NCI-H1092 (cell line): ENCODE data around the gene CES3.
A peak's percentile ranks its signal among the peaks of the same experiment; 100 is the strongest.
"Not testable (repeated sequence)": the region's sequence is repeated elsewhere in the genome, so short reads cannot be mapped to it uniquely, and the experiment has no call there.

ENCODE experiments used
- DNase-seq: peaks from one replicate; lab custom pipeline; 2025; lab: John Stamatoyannopoulos, UW

Gene CES3

DNA sequence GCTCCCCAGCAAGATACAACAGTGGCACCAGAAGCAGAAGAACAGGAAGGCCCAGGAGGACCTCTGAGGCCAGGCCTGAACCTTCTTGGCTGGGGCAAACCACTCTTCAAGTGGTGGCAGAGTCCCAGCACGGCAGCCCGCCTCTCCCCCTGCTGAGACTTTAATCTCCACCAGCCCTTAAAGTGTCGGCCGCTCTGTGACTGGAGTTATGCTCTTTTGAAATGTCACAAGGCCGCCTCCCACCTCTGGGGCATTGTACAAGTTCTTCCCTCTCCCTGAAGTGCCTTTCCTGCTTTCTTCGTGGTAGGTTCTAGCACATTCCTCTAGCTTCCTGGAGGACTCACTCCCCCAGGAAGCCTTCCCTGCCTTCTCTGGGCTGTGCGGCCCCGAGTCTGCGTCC, 11.9 kb downstream of the CES3 start:
- DNase-seq, result no peak

DNA sequence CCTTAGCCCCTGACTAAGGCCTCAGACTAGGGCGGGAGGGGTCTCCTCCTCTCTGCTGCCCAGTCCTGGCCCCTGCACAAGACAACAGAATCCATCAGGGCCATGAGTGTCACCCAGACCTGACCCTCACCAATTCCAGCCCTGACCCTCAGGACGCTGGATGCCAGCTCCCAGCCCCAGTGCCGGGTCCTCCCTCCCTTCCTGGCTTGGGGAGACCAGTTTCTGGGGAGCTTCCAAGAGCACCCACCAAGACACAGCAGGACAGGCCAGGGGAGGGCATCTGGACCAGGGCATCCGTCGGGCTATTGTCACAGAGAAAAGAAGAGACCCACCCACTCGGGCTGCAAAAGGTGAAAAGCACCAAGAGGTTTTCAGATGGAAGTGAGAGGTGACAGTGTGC, 12.7 kb downstream of the CES3 start:
- DNase-seq, result no peak

DNA sequence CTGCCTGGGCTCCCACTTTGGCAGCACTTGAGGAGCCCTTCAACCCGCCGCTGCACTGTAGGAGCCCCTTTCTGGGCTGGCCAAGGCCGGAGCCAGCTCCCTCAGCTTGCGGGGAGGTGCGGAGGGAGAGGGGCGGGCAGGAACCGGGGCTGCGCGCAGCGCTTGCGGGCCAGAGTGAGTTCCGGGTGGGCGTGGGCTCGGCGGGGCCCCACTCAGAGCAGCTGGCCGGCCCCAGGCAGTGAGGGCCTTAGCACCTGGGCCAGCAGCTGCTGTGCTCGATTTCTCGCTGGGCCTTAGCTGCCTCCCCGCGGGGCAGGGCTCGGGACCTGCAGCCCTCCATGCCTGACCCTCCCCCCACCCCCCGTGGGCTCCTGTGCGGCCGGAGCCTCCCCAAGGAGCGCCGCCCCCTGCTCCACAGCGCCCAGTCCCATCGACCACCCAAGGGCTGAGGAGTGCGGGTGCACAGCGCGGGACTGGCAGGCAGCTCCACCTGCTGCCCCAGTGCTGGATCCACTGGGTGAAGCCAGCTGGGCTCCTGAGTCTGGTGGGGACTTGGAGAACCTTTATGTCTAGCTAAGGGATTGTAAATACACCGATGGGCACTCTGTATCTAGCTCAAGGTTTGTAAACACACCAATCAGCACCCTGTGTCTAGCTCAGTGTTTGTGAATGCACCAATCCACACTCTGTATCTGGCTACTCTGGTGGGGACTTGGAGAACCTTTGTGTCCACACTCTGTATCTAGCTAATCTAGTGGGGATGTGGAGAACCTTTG, 13.3 kb downstream of the CES3 start:
- DNase-seq, result not testable (repeated sequence)

DNA sequence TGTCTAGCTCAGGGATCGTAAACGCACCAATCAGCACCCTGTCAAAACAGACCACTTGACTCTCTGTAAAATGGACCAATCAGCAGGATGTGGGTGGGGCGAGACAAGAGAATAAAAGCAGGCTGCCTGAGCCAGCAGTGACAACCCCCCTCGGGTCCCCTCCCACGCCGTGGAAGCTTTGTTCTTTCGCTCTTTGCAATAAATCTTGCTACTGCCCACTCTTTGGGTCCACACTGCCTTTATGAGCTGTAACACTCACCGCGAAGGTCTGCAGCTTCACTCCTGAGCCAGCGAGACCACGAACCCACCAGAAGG, 13.8 kb downstream of the CES3 start:
- not testable (repeated sequence) for DNase-seq

DNA sequence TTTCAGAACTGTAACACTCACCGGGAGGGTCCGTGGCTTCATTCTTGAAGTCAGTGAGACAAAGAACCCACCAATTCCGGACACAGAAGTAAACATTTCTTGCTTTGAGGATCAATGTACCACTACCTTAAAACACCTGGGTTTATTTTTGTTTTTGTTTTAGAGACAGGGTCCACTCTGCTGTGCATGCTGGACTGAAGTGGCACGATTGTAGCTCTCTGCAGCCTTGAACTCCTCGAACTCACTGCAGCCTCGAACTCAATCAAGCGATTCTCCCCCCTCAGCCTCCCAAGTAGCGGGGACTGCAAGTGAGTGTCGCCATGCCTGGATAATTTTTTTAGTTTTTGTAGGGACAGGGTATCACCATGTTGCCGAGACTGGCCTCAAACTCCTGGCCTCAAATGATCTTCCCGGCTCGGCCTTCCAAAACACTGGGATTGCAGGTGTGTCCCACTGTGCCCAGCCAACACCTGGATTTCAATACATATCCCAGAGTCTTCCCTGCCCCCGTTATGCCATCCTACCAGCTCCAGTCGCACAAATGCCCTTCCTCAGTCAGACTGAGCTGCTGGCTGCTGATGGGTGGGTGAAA, 14.3 kb downstream of the CES3 start:
- DNase-seq, result no peak

DNA sequence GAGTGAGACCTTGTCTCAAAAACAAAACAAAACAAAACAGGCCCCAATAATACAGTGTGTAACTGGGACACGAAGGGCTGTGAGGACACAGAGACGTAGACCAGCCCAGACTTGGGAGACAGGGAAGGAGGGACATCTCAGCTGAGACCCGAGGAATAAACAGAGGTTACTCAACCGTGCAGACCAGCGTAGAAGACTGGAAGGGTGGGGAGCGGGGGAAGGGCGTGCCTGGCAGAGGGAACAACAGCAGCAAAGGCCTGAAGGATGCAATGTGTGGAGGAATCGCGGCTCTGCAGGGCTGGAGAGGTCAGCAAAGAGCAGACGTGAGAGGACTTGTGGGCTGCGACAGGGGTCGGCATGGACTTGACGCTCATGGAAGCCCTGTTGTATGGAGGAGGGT, 15.7 kb downstream of the CES3 start:
- no peak for DNase-seq

DNA sequence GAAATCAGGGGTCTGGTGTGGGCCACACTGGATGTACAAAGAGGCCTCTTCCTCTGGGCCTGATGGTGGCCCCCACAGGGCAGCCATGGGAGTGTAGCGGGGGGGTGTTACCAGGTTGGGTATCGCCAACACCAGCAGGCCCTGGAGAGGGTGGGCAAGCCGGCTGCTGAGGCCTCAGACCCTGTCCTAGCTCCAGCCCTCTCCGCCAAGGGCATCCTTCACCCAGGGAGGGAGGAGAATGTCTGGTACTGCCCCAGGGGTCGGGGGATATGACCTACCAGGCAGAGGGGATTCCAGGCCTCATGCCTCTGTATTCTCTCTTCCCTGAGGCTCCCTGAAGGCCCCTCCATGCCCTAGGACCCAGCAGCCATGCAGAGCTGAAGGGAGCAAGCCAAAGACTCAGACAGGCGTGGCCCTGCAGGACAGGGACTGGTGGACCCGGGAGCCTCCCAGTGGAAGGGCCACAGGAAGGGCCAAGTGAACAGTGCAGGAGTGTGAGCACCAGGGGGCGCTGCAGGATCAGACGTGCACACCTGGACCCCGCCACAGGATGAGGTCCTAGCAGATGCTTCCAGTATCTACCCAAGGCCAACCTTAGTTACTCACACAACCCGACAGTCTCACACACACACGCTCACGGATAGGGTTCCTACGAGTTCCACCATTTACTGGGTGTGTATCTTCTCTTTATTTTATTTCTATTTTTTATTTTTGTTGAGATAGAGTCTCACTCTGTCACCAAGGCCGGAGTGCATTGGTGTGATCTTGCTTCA, 16.5 kb downstream of the CES3 start:
- peak; percentile 67 for DNase-seq

DNA sequence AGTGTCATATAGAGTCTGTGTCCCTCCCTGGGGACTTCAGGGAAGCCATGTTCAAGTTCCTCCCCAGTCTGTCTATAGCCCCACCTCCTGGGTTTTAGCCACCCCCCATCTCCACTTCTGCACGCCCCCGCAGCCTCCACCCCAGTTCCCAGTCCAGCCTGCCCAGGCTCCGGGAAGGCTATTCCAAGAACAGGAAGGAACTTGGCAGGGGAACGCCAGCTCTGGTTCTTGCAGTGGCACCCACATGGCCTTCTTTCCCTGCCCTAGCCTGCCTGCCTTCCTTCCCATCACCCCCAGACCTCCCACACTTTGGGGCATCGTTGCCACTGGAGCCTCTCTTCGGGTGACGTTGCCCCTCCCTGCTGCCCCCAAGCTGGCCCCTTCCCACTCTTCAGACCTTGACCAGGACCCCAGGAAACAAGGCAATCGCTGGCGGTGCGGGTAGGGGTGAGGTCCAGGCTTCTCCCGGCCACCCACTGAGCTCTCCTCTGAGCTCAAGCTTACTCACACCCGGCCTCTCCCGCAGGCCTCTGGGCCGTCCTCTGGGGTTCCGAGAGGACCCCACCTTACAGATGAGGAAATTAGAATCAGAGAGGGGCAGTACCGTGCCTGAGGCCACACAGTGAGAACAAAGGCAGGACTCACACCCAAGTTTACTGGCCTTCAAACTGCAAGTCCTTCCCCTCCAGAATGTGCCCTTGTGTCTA, 18.1 kb downstream of the CES3 start:
- DNase-seq, result no peak

DNA sequence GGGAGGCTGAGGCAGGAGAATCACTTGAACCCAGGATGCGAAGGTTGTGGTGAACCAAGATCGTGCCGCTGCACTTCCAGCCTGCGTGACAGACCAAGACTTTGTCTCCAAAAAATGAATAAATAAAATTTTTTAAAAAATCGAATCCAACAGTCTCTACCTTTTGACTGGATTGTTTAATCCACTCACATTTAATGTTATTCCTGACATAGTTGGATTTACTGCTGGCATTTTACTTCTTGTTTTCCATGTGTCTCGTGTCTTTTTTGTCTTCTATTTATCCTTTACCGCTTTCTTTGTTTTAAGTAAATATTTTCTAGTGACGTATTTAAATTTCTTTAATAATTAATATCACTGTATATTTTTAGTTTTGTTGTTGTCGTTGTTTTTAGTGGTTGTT, 22.0 kb downstream of the CES3 start:
- no peak for DNase-seq

DNA sequence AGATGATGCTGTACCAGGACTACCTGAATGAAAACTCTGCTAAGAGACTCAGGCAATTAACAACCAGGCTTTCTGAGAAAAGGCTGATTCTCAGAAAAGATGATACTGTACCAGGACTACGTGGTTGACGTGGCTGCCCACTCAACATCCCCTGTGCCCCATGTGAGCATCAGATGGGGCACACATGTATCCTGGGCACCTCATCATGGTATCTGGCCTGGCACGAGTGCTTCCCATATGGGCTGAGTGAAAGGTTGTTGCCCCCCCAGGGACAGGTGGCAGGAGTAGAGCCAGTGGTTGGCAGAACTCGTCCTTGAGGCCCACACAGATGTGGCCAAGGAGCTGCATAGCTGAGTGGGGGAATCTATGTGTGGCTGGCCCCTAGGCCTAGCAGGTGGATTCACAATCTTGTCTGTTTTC, 23.8 kb downstream of the CES3 start:
- no peak for DNase-seq

DNA sequence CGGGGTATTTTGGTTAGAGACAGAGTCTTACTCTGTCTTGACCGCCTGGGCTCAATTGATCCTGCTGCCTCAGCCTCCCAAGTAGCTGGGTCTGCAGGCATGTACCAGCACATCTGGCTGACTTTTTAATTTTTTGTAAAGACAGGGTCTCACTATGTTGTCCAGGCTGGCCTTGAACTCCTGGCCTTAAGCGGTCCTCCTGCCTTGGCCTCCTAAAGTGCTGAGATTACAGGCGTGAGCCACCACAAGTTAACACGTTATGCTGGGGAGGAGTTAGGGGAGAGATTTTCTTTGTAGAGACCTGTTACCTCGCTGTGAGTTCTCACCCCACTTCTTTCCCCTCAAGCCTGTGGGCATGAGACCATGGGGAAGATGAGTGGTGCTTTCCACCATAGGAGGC, 25.5 kb downstream of the CES3 start:
- DNase-seq, result no peak

DNA sequence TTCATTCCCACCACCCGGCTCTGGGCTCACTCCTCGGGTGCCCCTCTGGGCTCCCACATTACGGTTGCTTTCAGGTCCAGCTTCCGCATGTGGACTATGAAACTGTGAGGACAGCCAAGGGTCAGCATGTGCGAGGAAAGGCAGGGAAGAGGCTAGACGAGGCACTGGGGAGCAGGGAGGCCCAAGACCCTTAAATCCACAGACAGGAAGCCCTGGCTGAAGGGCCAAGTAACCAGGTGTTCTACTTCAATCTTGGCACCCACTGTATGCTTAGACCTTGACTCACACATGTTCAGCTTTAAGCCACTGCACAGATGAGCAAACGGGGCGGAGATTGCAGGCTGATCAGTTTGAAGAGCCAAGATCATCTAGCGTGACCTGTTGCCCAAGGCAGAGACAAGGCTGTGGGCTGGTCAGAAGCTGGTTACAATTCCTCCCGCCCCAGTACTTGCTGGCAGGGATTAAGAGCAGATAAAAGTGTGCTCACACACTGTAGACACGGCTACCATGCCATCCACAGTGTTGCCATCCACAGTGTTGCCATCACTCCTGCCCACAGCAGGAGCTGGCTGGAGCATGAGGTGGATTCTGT, 27.2 kb downstream of the CES3 start, which contains the start of gene CES4A:
TSS of gene CES4A (plus strand) at position 393 of the 592 bp plus-strand sequence. CDS start at position 577, 184 bp downstream.
- no peak for DNase-seq

DNA sequence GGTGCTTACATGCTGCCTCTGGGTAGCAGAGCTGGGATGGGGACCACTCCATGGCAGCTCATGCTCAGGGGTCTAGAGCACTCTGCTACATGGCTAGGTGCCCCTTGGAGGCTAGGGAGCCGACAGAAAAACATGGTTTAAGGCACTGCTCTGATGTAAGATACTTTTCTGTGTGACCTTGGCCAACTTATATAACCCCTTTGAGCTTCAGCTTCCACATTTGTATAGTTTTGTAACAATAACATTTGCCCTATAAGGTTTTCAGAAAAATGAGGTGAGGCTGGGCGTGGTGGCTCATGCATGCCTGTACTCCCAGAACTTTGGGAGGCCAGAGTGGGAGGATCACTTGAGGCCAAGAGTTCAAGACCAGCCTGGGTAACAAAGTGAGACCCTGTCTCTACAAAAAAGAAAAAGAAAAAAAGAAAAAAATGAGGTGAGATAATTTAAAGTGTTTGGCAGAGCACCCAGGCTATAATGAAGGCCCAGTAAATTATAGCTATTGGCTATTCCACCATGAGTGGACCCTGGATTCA, 30.5 kb downstream of the CES3 start:
- DNase-seq, result no peak

DNA sequence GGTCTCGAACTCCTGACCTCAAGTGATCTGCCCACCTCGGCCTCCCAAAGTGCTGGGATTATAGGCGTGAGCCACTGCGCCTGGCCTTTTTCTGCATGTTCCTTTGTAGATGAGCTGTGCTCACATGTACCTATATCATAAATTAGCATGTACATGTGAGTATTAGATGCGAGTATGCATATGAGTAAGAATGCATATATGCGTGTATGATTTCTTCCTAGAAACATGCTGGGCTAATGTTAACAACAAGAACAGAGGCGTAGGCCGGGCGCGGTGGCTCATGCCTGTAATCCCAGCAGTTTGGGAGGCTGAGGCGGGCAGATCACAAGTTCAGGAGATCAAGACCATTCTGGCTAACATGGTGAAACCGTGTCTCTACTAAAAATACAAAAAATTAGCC, 32.5 kb downstream of the CES3 start:
- not testable (repeated sequence) for DNase-seq

DNA sequence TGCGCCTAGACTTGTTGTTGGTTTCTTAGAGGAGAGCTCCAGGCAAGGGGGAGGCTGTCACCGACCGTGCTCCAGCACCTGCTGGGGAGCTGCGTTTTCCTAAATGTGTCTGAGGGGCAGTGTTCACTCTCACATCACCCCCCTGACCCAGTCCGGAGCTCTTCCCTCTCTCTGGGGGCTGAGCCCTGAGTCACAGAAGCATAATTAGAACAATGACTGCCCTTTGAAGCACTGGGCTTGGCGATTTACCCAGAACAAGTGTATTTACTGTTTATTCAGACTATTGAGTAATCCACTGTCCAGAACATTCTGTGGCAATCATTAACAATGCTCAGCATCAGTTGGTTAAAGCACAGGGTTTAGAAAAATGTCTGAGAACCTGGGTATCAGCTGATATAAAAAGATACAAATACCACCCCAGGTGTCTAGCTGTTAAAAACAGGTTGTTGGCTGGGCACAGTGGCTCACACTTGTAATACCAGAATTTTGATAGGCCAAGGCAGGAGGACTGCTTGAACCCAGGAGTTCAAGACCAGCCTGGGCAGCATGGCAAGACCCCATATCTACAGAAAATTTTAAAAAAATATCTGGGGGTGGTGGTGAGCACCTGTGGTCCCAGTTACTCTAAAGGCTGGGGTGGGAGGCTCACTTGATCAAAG, 35.4 kb downstream of the CES3 start:
- DNase-seq, result no peak

DNA sequence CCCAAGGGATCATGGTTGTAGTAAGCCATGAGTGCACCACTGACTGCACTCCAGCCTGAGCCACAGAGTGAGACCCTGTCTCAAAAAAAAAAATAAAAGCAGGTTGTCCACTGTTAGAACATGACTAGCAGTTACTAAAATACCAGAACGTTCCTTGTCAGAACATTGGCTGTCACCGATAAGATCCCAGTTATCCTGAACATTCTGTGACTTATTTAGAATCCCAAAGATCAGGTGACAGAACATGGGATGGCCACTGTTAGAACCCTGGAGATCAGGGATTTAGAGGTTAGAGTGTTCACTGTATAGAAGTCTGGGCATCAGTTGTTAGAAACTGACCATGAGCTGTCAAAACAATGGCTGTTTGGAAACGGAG, 35.9 kb downstream of the CES3 start:
- no peak for DNase-seq

DNA sequence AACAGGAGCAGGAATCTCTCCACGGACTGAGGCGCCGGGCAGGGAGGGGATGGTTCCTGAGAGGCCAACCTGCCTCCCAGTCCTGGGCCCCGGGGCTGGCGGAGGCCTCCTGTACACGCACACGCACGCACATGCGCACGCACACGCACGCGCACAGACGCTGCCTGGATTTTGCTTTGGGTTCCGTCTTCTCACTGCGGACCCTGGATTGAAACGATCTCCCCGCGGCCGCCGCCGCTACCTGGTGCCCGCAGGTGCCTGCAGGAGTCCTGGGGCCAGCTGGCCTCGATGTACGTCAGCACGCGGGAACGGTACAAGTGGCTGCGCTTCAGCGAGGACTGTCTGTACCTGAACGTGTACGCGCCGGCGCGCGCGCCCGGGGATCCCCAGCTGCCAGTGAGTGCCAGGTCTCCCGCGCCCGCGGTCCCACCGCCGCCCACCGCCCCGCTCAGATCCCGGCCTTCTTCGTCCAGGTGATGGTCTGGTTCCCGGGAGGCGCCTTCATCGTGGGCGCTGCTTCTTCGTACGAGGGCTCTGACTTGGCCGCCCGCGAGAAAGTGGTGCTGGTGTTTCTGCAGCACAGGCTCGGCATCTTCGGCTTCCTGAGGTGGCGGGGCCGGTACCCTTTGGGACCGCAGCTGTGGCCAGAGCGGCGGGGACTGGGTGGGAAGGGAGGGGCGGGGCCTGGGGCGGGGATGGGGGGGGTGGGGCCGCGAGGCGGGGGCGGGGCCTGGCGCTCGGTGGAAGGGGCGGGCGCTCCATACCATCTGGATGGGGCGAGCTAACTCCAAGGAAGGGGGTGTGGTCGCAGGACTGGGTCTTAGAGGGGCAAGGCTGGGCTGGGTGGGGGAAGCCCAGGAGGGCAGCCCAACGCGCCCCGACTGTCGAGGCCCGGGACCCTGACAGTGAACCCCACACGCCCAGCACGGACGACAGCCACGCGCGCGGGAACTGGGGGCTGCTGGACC, 39.6 kb downstream of the CES3 start:
- DNase-seq, result peak; percentile 37

DNA sequence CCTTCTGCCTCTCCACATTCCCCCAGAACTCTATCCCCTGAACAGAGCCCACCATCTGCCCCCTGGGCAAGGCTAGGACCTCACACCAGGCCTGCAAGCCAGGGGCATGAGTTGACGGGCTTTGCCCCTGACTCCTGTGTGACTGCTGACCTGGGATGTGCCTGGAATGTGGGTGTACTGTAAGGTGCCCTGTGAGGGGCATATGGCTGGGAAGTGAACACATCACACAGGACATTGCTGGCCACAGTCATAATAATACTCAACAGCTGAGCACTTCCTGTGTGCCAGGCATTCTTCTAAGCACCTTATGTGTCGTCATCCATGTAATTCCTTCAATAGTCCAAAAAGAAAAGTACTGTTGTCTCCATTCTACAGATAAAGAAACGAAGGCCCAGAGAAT, 40.7 kb downstream of the CES3 start:
- DNase-seq, result no peak

DNA sequence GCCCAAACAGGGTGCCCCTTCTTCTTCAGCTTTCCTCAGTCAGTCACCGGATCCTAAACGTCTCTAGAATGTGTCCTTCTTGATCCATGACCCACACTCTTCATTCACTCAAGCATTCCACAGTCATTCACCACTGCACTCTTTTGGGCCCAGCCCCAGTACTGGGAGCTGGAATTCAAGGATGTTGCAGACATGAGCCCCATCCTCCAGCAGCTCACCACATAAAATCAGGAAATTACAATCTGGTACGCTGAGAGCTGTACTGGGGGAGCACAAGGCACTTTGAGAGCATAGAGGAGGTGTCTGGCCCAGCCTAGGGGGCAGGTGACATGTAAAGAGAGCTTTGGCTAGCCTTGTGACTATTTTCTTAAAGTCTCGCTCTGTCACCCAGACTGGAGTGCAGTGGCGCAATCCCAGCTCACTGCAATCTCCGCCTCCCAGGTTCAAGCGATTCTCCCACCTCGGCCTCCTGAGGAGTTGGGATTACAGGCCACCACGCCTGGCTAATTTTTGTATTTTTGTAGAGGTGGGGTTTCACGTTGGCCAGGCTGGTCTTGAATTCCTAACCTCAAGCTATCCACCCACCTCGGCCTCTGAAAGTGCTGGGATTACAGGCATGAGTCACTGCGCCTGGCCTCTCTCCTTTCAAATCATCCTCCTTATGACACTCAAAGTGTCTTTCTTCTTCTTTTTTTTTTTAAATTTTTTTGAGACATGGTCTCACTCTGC, 46.0 kb downstream of the CES3 start:
- no peak for DNase-seq

DNA sequence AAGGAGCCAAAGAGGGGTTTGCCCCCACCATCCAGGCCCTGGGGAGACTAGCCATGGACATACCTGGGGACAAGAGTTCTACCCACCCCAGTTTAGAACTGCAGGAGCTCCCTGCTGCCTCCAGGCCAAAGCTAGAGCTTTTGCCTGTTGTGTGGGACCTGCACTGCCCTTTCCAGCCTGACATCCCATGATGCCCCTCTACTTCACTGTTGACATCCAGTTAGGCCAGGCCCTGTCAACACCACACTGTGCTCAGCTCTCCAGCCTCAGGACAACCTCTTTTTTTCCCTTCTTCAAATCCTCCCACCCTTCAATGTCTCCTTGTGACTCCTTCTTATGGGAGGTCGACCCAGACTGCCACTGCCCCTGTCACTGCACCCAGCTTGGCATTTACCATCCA, 48.1 kb downstream of the CES3 start:
- no peak for DNase-seq
